NCI-H2227 treated with DMSO at 0.1 percent for 48 hours (cell line): ENCODE measurements around the gene ATCAY.

Experiments used
- DNase-seq: peaks from one replicate; lab custom pipeline; 2025; lab: John Stamatoyannopoulos, UW

ATCAY gene

GRCh38 chr19:3970313-3970807 lies 89.9 kb downstream of the ATCAY start:
- DNase-seq = no peak

- DNase-seq = peak; percentile 94
Observed at GRCh38 chr19:3970808-3971598, 90.5 kb downstream of the ATCAY start, which contains the start of gene DAPK3. DAPK3 (minus strand) TSS chr19:3971099; CDS start chr19:3969735, 1,364 bp downstream.

GRCh38 chr19:3975144-3975543 lies 94.7 kb downstream of the ATCAY start:
- no peak for DNase-seq

GRCh38 chr19:3975637-3976087 lies 95.2 kb downstream of the ATCAY start:
- DNase-seq = no peak

GRCh38 chr19:3976495-3977241 lies 96.2 kb downstream of the ATCAY start:
- DNase-seq = no peak
